ENCODE measurements around the gene AQP12A. TPM values are rescaled to one million over a fixed set of nuclear protein-coding genes. Genes with fewer than 3 reads are reported as not detected.

AQP12A gene
- total and polyA plus RNA-seq, 2 donors (not counting 1 experiment from before 2014, with no cell fraction given), result not detected

GRCh38 chr2:240648155-240648649 lies 43.5 kb upstream of the AQP12A start:
- Mint-ChIP-seq H3K4me3 (no peak overlapping the region), H3K9me3 (ENCODE audit: insufficient read depth) (no peaks in the 10 kb centered on the region), H3K4me1 (no peaks in the 10 kb centered on the region), H3K27ac (no peak overlapping the region), H3K27me3 (peaks cover 39% of the 10 kb centered on the region)
- POLR2A ChIA-PET, result no interaction called here
- H4K20me1 ChIP-seq (ENCODE audit: control insufficient read depth, insufficient read depth, low read length, poor library complexity, severe bottlenecking), result no peaks in the 10 kb centered on the region
- peaks cover 0 to 41% (median 5%) of the 10 kb centered on the region in 4 experiments for H3K27me3 ChIP-seq (replicated peaks in 1 of 4; ENCODE audit: control extremely low read depth in 1 of 4, control insufficient read depth in 3 of 4, insufficient read depth in 4 of 4, low read length in 3 of 4)
- ATAC-seq (ENCODE audit: low read depth) (no peak), DNase-seq (no peak)
- H3K4me2 ChIP-seq (replicated peaks; ENCODE audit: low read depth, low read length, poor library complexity, severe bottlenecking), result no peak overlapping the region
- no peak overlapping the region for H2AFZ ChIP-seq (ENCODE audit: insufficient read depth, low read depth, low read length, poor library complexity, severe bottlenecking)
- CTCF ChIA-PET, result no interaction called here
- H3K9ac ChIP-seq (ENCODE audit: low read length), result no peak overlapping the region
- no peaks in the 10 kb centered on the region for H3K4me1 ChIP-seq (ENCODE audit: control insufficient read depth in 2 of 2, insufficient read depth in 2 of 2, low read length in 2 of 2)
- H3K9me3 ChIP-seq (ENCODE audit: control extremely low read depth in 1 of 3, control insufficient read depth in 2 of 3, insufficient read depth in 1 of 3, low read length in 2 of 3), result peaks cover 0 to 11% (median 0%) of the 10 kb centered on the region in 3 donors
- WGBS (ENCODE audit: insufficient coverage), result 81% methylated on average over 5 of the region's 6 CpGs
- TF ChIP-seq CTCF (IDR thresholded peaks at IDR 0.05), result no peak
- TF ChIP-seq EZH2 (IDR thresholded peaks at IDR 0.05; ENCODE audit: borderline replicate concordance, insufficient read depth, low read depth, low read length, poor library complexity, severe bottlenecking), result no peak
- H3K4me3 ChIP-seq (ENCODE audit: control extremely low read depth in 1 of 5, extremely low read depth in 1 of 5, insufficient read depth in 1 of 5, low read depth in 2 of 5, low read length in 4 of 5), result no peak overlapping the region
- H3K36me3 ChIP-seq (replicated peaks in 1 of 2; ENCODE audit: control extremely low read depth in 1 of 2, control insufficient read depth in 1 of 2, extremely low read depth in 1 of 2, insufficient read depth in 2 of 2, low read length in 1 of 2), result no peaks in the 10 kb centered on the region
- no peak overlapping the region for H3K27ac ChIP-seq (ENCODE audit: low read length in 2 of 2)
- intact Hi-C loops (cut with micrococcal nuclease), result no loop called here
- H3K79me2 ChIP-seq (ENCODE audit: control insufficient read depth, insufficient read depth, low read length), result no peaks in the 10 kb centered on the region

GRCh38 chr2:240648650-240649275 lies 42.9 kb upstream of the AQP12A start:
- Histone ChIP-seq H3K79me2 (ENCODE audit: control insufficient read depth, insufficient read depth, low read length) (no peaks in the 10 kb centered on the region), H3K36me3 (replicated peaks in 1 of 2; ENCODE audit: control extremely low read depth in 1 of 2, control insufficient read depth in 1 of 2, extremely low read depth in 1 of 2, insufficient read depth in 2 of 2, low read length in 1 of 2) (no peaks in the 10 kb centered on the region), H3K4me1 (ENCODE audit: control insufficient read depth in 2 of 2, insufficient read depth in 2 of 2, low read length in 2 of 2) (no peaks in the 10 kb centered on the region), H3K27me3 (replicated peaks in 1 of 4; ENCODE audit: control extremely low read depth in 1 of 4, control insufficient read depth in 3 of 4, insufficient read depth in 4 of 4, low read length in 3 of 4) (peaks cover 0 to 41% (median 5%) of the 10 kb centered on the region in 4 experiments), H4K20me1 (ENCODE audit: control insufficient read depth, insufficient read depth, low read length, poor library complexity, severe bottlenecking) (no peaks in the 10 kb centered on the region), H3K4me3 (ENCODE audit: control extremely low read depth in 1 of 5, extremely low read depth in 1 of 5, insufficient read depth in 1 of 5, low read depth in 2 of 5, low read length in 4 of 5) (no peak overlapping the region), H3K9ac (ENCODE audit: low read length) (no peak overlapping the region), H3K9me3 (ENCODE audit: control extremely low read depth in 1 of 3, control insufficient read depth in 2 of 3, insufficient read depth in 1 of 3, low read length in 2 of 3) (peaks cover 0 to 11% (median 0%) of the 10 kb centered on the region in 3 donors), H2AFZ (ENCODE audit: insufficient read depth, low read depth, low read length, poor library complexity, severe bottlenecking) (no peak overlapping the region), H3K4me2 (replicated peaks; ENCODE audit: low read depth, low read length, poor library complexity, severe bottlenecking) (no peak overlapping the region), H3K27ac (ENCODE audit: low read length in 2 of 2) (no peak overlapping the region)
- Mint-ChIP-seq H3K27ac (no peak overlapping the region), H3K4me1 (no peaks in the 10 kb centered on the region), H3K27me3 (peaks cover 39% of the 10 kb centered on the region), H3K9me3 (ENCODE audit: insufficient read depth) (no peaks in the 10 kb centered on the region), H3K4me3 (no peak overlapping the region)
- ChIA-PET CTCF (no interaction called here), POLR2A (no interaction called here)
- intact Hi-C loops (cut with micrococcal nuclease), result no loop called here
- no peak for ATAC-seq (ENCODE audit: low read depth)
- WGBS (ENCODE audit: insufficient coverage), result 41% methylated on average over 14 of the region's 19 CpGs
- no peak for DNase-seq
- TF ChIP-seq CTCF (IDR thresholded peaks at IDR 0.05) (no peak), EZH2 (IDR thresholded peaks at IDR 0.05; ENCODE audit: borderline replicate concordance, insufficient read depth, low read depth, low read length, poor library complexity, severe bottlenecking) (no peak)
